ENCODE data around the gene SMIM11.

GRCh38 chr21:34331726-34332125, 43.6 kb upstream of the SMIM11 start:
- TF ChIP-seq, protein P1, sequence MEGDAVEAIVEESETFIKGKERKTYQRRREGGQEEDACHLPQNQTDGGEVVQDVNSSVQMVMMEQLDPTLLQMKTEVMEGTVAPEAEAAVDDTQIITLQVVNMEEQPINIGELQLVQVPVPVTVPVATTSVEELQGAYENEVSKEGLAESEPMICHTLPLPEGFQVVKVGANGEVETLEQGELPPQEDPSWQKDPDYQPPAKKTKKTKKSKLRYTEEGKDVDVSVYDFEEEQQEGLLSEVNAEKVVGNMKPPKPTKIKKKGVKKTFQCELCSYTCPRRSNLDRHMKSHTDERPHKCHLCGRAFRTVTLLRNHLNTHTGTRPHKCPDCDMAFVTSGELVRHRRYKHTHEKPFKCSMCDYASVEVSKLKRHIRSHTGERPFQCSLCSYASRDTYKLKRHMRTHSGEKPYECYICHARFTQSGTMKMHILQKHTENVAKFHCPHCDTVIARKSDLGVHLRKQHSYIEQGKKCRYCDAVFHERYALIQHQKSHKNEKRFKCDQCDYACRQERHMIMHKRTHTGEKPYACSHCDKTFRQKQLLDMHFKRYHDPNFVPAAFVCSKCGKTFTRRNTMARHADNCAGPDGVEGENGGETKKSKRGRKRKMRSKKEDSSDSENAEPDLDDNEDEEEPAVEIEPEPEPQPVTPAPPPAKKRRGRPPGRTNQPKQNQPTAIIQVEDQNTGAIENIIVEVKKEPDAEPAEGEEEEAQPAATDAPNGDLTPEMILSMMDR (IDR thresholded peaks at IDR 0.05; ENCODE audit: control extremely low read depth in 1 of 3, insufficient read depth in 1 of 3, low read depth in 1 of 3, low read length in 3 of 3), result no peak
- TF ChIP-seq JUND (IDR thresholded peaks at IDR 0.05; ENCODE audit: low read length), result no peak
- TF ChIP-seq GABPA (IDR thresholded peaks at IDR 0.05; ENCODE audit: borderline replicate concordance, insufficient read depth, low read length), result no peak
- no peak for TF ChIP-seq CHD2 (IDR thresholded peaks at IDR 0.05; ENCODE audit: low read length)
- no peak for TF ChIP-seq TAF1 (IDR thresholded peaks at IDR 0.05; ENCODE audit: low read depth, low read length)
- no peak for TF ChIP-seq TCF12 (IDR thresholded peaks at IDR 0.05; ENCODE audit: low read depth, low read length)

All from H1 (cell line).